Fibroblast of skin of abdomen (primary cell): Measurements from ENCODE around the gene GSK3A. TPM values are rescaled to one million over a fixed set of nuclear protein-coding genes. Genes with fewer than 3 reads are reported as not detected.

Source experiments
- DNase-seq: peaks from one replicate; pipeline ENCODE4 v3.0.0-alpha.2; 2013
- polyA plus RNA-seq, 2 experiments: library from polyadenylated mRNA; unstranded; fragments of 120-200 nt; gene quantifications; one replicate each; pipeline ENCODE4 v1.2.1, GENCODE V29; 2013; ENCODE audit not compliant: insufficient read length in 2 of 2

Gene GSK3A
- polyA plus RNA-seq (2013, experiment 1 of 2; ENCODE audit: insufficient read length): 59.7 TPM
- polyA plus RNA-seq (2013, experiment 2 of 2; ENCODE audit: insufficient read length): 59.7 TPM

- DNase-seq: peak; percentile 99
These were observed at the start of gene GSK3A for GRCh38 chr19:42242512-42243409. TSS of gene GSK3A (minus strand) at chr19:42242602. CDS start at chr19:42242465, 137 bp downstream.

- DNase-seq: no peak
These were observed 49.0 kb upstream of the GSK3A start for GRCh38 chr19:42291435-42291810.

GRCh38 chr19:42290523-42291434 is 48.4 kb upstream of the GSK3A start:
- DNase-seq: peak; percentile 23

GRCh38 chr19:42290136-42290522 is 47.7 kb upstream of the GSK3A start:
- DNase-seq: no peak

- no peak for DNase-seq
These were observed 47.2 kb upstream of the GSK3A start for GRCh38 chr19:42289556-42290041.

- DNase-seq: no peak
These were observed 46.6 kb upstream of the GSK3A start for GRCh38 chr19:42288881-42289555.

- no peak for DNase-seq
These were observed 46.0 kb upstream of the GSK3A start for GRCh38 chr19:42288387-42288786.

GRCh38 chr19:42287827-42288107 is 45.4 kb upstream of the GSK3A start:
- no peak for DNase-seq

- no peak for DNase-seq
These were observed 44.8 kb upstream of the GSK3A start for GRCh38 chr19:42287017-42287826.

- peak; percentile 38 for DNase-seq
These were observed 44.1 kb upstream of the GSK3A start for GRCh38 chr19:42286349-42287016.

GRCh38 chr19:42285988-42286348 is 43.6 kb upstream of the GSK3A start:
- DNase-seq: no peak

GRCh38 chr19:42285541-42285941 is 43.1 kb upstream of the GSK3A start:
- DNase-seq: no peak

- DNase-seq: no peak
These were observed 42.4 kb upstream of the GSK3A start for GRCh38 chr19:42284591-42285341.

- DNase-seq: peak; percentile 89
These were observed 41.7 kb upstream of the GSK3A start for GRCh38 chr19:42284066-42284501.

- peak; percentile 97 for DNase-seq
These were observed 41.0 kb upstream of the GSK3A start for GRCh38 chr19:42283188-42284065.

GRCh38 chr19:42282819-42283187 is 40.4 kb upstream of the GSK3A start:
- no peak for DNase-seq

GRCh38 chr19:42281827-42282762 is 39.7 kb upstream of the GSK3A start:
- peak; percentile 68 for DNase-seq

GRCh38 chr19:42281146-42281826 is 38.9 kb upstream of the GSK3A start:
- DNase-seq: peak; percentile 40
